GM12891 (cell line): ENCODE data around the gene BANK1.

Source experiments
- POLR2AphosphoS5 ChIP-seq: IDR thresholded peaks from 2 replicates; pipeline ENCODE4 v1.6.1; 2011; ENCODE audit warnings: low read depth, low read length, control low read depth
- POU2F2 ChIP-seq: IDR thresholded peaks from 2 replicates; pipeline ENCODE4 v1.6.1; 2011; ENCODE audit warnings: low read depth, mild to moderate bottlenecking, control low read depth, low read length, moderate library complexity

DNA sequence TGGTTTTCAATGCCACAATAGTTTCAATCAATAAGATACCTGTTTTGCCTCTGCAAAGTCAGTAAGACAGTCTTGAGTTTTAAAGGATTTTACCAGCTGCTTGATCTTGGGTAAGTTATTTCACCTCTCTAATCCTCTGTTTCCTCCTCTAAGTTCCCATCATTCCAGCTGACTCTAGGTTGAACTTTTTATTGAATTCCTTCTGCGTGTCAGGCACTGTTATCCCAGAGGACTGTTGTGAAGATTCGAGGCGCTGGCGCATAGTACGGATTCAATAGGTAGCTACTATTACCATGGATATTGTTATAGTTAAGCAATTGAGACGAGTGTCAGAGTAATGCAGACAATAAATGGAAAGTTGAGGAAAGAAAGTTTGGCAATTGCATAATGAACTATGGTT, 179.4 kb downstream of the BANK1 start:
- TF ChIP-seq POLR2AphosphoS5 (no peak), POU2F2 (no peak)
